H54 (cell line): ENCODE data around the gene PPM1G.

Experiments
- DNase-seq: peaks from one replicate; pipeline ENCODE4 v3.0.0; 2011; ENCODE audit warnings: low spot score, mixed read lengths; ENCODE audit not compliant: insufficient read length
- FAIRE-seq: peaks from 3 replicates; lab custom pipeline; 2011; peaks lifted over from hg19 to GRCh38; lab: Jason Lieb, UNC
- POLR2A ChIP-seq: IDR thresholded peaks from 2 replicates; pipeline ENCODE4 v1.6.1; 2011; ENCODE audit warnings: low read depth, mild to moderate bottlenecking, low read length

The PPM1G gene

GRCh38 chr2:27393225-27393624 is 16.2 kb downstream of the PPM1G start:
- DNase-seq (no peak), FAIRE-seq (no peak)
- no peak for TF ChIP-seq POLR2A

GRCh38 chr2:27390822-27391679 is 18.3 kb downstream of the PPM1G start:
- no peak for FAIRE-seq
- DNase-seq = no peak
- TF ChIP-seq POLR2A = no peak

GRCh38 chr2:27381577-27382181 is 27.7 kb downstream of the PPM1G start:
- no peak for DNase-seq
- no peak for FAIRE-seq
- TF ChIP-seq POLR2A = no peak

GRCh38 chr2:27380626-27381545 is 28.5 kb downstream of the PPM1G start, which contains the start of gene ZNF513:
TSS of gene ZNF513 (minus strand) at chr2:27380734. CDS start at chr2:27380526, 208 bp downstream.
- no peak for TF ChIP-seq POLR2A
- DNase-seq (peak; percentile 32), FAIRE-seq (no peak)

- DNase-seq (no peak), FAIRE-seq (no peak)
- TF ChIP-seq POLR2A = no peak
Observed at GRCh38 chr2:27379836-27380625, 29.4 kb downstream of the PPM1G start.

- DNase-seq = no peak
- no peak for TF ChIP-seq POLR2A
- no peak for FAIRE-seq
Observed at GRCh38 chr2:27379383-27379835, 30.0 kb downstream of the PPM1G start.

- FAIRE-seq (no peak), DNase-seq (no peak)
- no peak for TF ChIP-seq POLR2A
Observed at GRCh38 chr2:27378809-27379290, 30.5 kb downstream of the PPM1G start.

GRCh38 chr2:27378096-27378808 is 31.1 kb downstream of the PPM1G start:
- no peak for DNase-seq
- no peak for TF ChIP-seq POLR2A
- FAIRE-seq = no peak

- no peak for DNase-seq
- no peak for FAIRE-seq
- TF ChIP-seq POLR2A = no peak
Observed at GRCh38 chr2:27377618-27378095, 31.7 kb downstream of the PPM1G start.

GRCh38 chr2:27376866-27377617 is 32.3 kb downstream of the PPM1G start:
- no peak for FAIRE-seq
- no peak for DNase-seq
- TF ChIP-seq POLR2A = no peak

GRCh38 chr2:27376151-27376865 is 33.1 kb downstream of the PPM1G start:
- no peak for TF ChIP-seq POLR2A

More at GRCh38 chr2:27376151-27376865, 33.1 kb downstream of the PPM1G start:
- FAIRE-seq (no peak), DNase-seq (no peak)
